Gastroesophageal sphincter (tissue), 4 donors: ENCODE data around the gene ZMYND11. TPM values are rescaled to one million over a fixed set of nuclear protein-coding genes. Genes with fewer than 3 reads are reported as not detected.

Source experiments
- ATAC-seq: fragments of 150-250 bp; one replicate; pipeline ENCODE4 v1.9.1; 2016; ENCODE audit warnings: mild to moderate bottlenecking, moderate library complexity
- H3K27ac ChIP-seq, 4 donors: fragments of 200-600 bp; sonication (generic) in 3 of 4; 1 replicate in 3 of 4; 2 replicates in 1 of 4; pipeline ENCODE4 v1.5.1; 2016 to 2019
- H3K27me3 ChIP-seq: fragments of 200-600 bp; sonication (generic); one replicate; pipeline ENCODE4 v1.5.1; 2019
- H3K36me3 ChIP-seq, 2 donors: fragments of 200-600 bp; sonication (generic); one replicate each; pipeline ENCODE4 v1.5.1; 2019; ENCODE audit warnings: control low read depth in 1 of 2
- H3K4me1 ChIP-seq, 3 donors: fragments of 200-600 bp; sonication (generic); 1 replicate in 2 of 3; 2 replicates in 1 of 3; pipeline ENCODE4 v1.5.1; 2016 to 2019; ENCODE audit warnings: control low read depth in 2 of 3
- H3K4me3 ChIP-seq, 2 donors: fragments of 200-600 bp; sonication (generic); one replicate each; pipeline ENCODE4 v1.5.1; 2019; ENCODE audit warnings: mild to moderate bottlenecking in 1 of 2, moderate library complexity in 1 of 2
- H3K9me3 ChIP-seq, 3 donors: fragments of 200-600 bp; sonication (generic); one replicate each; pipeline ENCODE4 v1.5.1; 2017 to 2019; ENCODE audit warnings: control low read depth in 2 of 3
- CTCF ChIP-seq, 4 experiments: fragments of 200-600 bp in 2 of 4; fragments of 450-650 bp in 2 of 4; sonication (generic) in 1 of 4; IDR thresholded peaks; one replicate each; pipeline ENCODE4 v1.5.1; 2017 to 2019; ENCODE audit warnings: antibody characterized with exemption in 4 of 4, mild to moderate bottlenecking in 2 of 4, moderate library complexity in 2 of 4
- EP300 ChIP-seq: sonication (generic); formaldehyde crosslinking; IDR thresholded peaks from one replicate; pipeline ENCODE4 v1.6.1; 2017; ENCODE audit warnings: antibody characterized with exemption, mild to moderate bottlenecking
- POLR2A ChIP-seq, 2 donors: fragments of 450-650 bp; IDR thresholded peaks; one replicate each; pipeline ENCODE4 v1.6.1; 2017; ENCODE audit warnings: antibody characterized with exemption in 2 of 2, mild to moderate bottlenecking in 2 of 2, moderate library complexity in 1 of 2
- POLR2AphosphoS5 ChIP-seq: sonication (generic); formaldehyde crosslinking; IDR thresholded peaks from one replicate; pipeline ENCODE4 v1.6.1; 2017; ENCODE audit warnings: antibody characterized with exemption
- WGBS, 2 donors: methylation state at CpG; one replicate each; pipeline ENCODE4 v1.1.5; 2018; ENCODE audit warnings: low coverage in 1 of 2; 5-methylcytosine and 5-hydroxymethylcytosine counted together
- total RNA-seq, 4 donors: library from RNA; depleted of rRNA; stranded (reverse); fragments of >200 nt; gene quantifications; one replicate each; pipeline ENCODE4 v1.1.0, GENCODE V29; 2016

ZMYND11 gene
- total RNA-seq, 4 donors from 2014 or later, result 131 to 176 (median 166) TPM

- peaks cover 0 to 85% of the 10 kb centered on the region in 2 donors for H3K36me3 ChIP-seq
Measured at GRCh38 chr10:277963-278362, 142.7 kb downstream of the ZMYND11 start.

GRCh38 chr10:278707-279106, 143.5 kb downstream of the ZMYND11 start:
- no peaks in the 10 kb centered on the region for H3K9me3 ChIP-seq
- peaks cover 0 to 10% (median 0%) of the 10 kb centered on the region in 3 donors for H3K4me1 ChIP-seq
- H3K27me3 ChIP-seq, result no peaks in the 10 kb centered on the region
- WGBS, 2 donors, result 66 to 71% methylated on average over 4 to 5 of the region's 5 CpGs
- no peak overlapping the region for H3K27ac ChIP-seq
- ATAC-seq, result no peak
- peaks cover 0 to 88% of the 10 kb centered on the region in 2 donors for H3K36me3 ChIP-seq
- TF ChIP-seq EP300 (no peak), CTCF (IDR thresholded peaks at IDR 0.05) (no peak), POLR2A (IDR thresholded peaks at IDR 0.05) (no peak), POLR2AphosphoS5 (no peak)
- no peak overlapping the region for H3K4me3 ChIP-seq

More at GRCh38 chr10:277963-278362, 142.7 kb downstream of the ZMYND11 start:
- no peak overlapping the region for H3K4me3 ChIP-seq
- WGBS, 2 donors, result no CpG with 5 or more reads among the region's 19 CpGs
- no peak for TF ChIP-seq EP300
- no peak for TF ChIP-seq CTCF (IDR thresholded peaks at IDR 0.05)
- no peak overlapping the region for H3K27ac ChIP-seq
- H3K4me1 ChIP-seq, result peaks cover 0 to 10% (median 0%) of the 10 kb centered on the region in 3 donors
- H3K9me3 ChIP-seq, result no peaks in the 10 kb centered on the region
- ATAC-seq, result no peak
- H3K27me3 ChIP-seq, result no peaks in the 10 kb centered on the region

- Histone ChIP-seq H3K9me3 (no peaks in the 10 kb centered on the region), H3K27ac (no peak overlapping the region), H3K36me3 (peaks cover 0 to 93% of the 10 kb centered on the region in 2 donors), H3K4me1 (peaks cover 0 to 10% (median 0%) of the 10 kb centered on the region in 3 donors), H3K27me3 (no peaks in the 10 kb centered on the region), H3K4me3 (no peak overlapping the region)
- TF ChIP-seq POLR2AphosphoS5 (no peak), EP300 (no peak), CTCF (IDR thresholded peaks at IDR 0.05) (no peak), POLR2A (IDR thresholded peaks at IDR 0.05) (no peak)
- no peak for ATAC-seq
- 97 to 100% methylated on average over 4 of the region's 9 CpGs for WGBS, 2 donors
Measured at GRCh38 chr10:279232-279631, 144.0 kb downstream of the ZMYND11 start.

- no peak overlapping the region for H3K27ac ChIP-seq
- TF ChIP-seq POLR2A (IDR thresholded peaks at IDR 0.05) (no peak), EP300 (no peak)
- WGBS, 2 donors, result 79 to 87% methylated on average over 6 to 10 of the region's 10 CpGs
- no peak overlapping the region for H3K4me3 ChIP-seq
- H3K27me3 ChIP-seq, result no peaks in the 10 kb centered on the region
- no peaks in the 10 kb centered on the region for H3K9me3 ChIP-seq
- ATAC-seq, result no peak
- peaks cover 0 to 97% of the 10 kb centered on the region in 2 donors for H3K36me3 ChIP-seq
- H3K4me1 ChIP-seq, result peaks cover 0 to 10% (median 0%) of the 10 kb centered on the region in 3 donors
Measured at GRCh38 chr10:279655-280054, 144.4 kb downstream of the ZMYND11 start.

- H3K9me3 ChIP-seq, result no peaks in the 10 kb centered on the region
- ATAC-seq, result no peak
- TF ChIP-seq EP300 (no peak), POLR2AphosphoS5 (no peak), CTCF (IDR thresholded peaks at IDR 0.05) (no peak), POLR2A (IDR thresholded peaks at IDR 0.05) (no peak)
- peaks cover 0 to 92% of the 10 kb centered on the region in 2 donors for H3K36me3 ChIP-seq
- H3K4me1 ChIP-seq, result peaks cover 0 to 25% (median 0%) of the 10 kb centered on the region in 3 donors
- no peak overlapping the region for H3K4me3 ChIP-seq
- H3K27ac ChIP-seq, result no peak overlapping the region
- H3K27me3 ChIP-seq, result no peaks in the 10 kb centered on the region
- 65% methylated on average over 4 of the region's 7 CpGs; no CpG with 5 or more reads in 1 of the 2 donors for WGBS, 2 donors
Measured at GRCh38 chr10:282294-283139, 147.3 kb downstream of the ZMYND11 start.
